NCI-H2196 treated with DMSO at 0.1 percent for 48 hours (cell line): Measurements from ENCODE around the gene C2orf76.
A peak's percentile ranks its signal among the peaks of the same experiment; 100 is the strongest.

Source experiments
- DNase-seq: peaks from one replicate; lab custom pipeline; 2025; ENCODE audit not compliant: unreplicated experiment; lab: John Stamatoyannopoulos, UW

The C2orf76 gene

DNA sequence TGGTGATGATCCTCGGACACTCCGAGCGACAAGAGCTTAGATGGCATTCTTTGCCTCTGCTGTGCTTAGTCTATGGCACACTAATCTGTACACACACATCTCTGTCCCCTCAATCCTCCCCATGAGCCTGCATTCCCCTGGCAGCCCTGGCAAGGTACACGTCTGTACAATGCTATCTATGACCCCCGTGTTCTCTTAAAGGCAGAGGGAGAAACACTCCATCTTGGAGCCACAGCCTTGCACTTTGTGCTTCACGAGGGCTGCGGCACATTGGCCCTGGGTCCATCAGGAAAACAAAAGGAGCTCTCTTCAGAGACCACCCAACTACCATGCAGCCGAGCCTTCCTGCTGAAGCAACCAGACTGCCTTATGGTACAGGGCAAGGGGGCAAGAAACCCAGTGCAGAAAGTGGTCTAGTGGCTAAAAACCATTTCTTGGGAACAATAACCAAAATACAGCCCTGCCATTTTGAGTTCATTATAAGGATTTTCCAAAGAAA lies 100.5 kb downstream of the C2orf76 start:
- no peak for DNase-seq

DNA sequence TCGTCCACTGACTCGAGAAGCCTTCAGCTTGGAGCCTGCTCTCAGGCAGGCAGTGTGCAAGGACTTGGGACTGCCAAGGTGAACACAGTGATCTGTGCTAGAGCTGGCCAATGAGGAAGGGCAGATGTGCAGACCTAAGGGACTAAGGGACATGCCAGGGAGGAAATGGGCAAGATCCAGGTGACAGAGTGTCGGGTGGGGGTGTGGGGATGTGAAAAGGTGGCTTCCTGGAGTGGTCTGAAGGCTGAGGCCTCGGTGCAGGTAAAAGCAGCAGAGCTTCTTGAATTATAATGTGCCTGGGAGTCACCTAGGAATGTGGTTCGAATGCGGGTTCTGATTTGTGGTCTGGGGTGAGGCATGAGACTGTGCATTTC lies 101.0 kb downstream of the C2orf76 start:
- no peak for DNase-seq

DNA sequence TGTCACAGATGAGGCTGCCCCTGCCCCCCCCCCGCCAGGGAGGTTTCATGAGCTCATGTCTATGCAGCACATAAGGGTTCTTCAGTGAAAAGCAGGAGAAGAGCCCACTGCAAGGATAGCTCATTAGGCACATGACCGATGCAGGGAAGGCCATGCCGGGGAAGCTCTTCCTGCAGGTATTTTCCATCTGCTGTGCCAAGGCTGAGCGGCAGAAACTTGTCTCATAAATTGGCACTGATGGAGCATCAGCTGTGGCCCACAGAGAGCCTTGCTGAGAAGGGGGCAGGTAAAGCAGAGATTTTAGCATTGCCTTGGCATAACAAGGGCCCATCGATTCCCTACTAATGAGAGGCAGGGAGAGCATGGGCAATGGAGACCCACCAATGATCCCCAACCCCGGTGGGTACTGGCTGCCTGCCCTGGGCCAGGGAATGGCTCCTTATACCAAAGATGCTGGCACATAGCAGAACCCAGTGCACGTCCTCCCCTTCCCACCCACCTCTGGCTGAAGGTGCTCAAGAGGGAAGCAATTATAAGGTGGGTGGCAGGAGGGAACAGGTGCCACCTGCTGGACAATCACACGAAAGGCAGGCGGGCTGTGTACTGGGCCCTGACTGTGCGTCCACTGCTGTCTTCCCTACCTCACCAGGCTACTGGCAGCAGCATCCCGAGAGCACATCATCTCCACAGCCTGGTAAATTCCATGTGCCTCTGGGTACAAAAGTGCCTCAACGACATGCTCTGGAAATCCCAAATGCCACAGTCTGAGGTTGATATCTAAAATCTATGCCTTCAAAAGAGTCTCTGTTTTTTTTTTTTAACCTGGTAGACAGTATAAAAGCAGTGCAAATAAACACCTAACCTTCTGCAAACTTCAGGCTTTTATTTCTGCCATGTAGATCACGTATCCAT lies 101.6 kb downstream of the C2orf76 start:
- DNase-seq: peak; percentile 66

DNA sequence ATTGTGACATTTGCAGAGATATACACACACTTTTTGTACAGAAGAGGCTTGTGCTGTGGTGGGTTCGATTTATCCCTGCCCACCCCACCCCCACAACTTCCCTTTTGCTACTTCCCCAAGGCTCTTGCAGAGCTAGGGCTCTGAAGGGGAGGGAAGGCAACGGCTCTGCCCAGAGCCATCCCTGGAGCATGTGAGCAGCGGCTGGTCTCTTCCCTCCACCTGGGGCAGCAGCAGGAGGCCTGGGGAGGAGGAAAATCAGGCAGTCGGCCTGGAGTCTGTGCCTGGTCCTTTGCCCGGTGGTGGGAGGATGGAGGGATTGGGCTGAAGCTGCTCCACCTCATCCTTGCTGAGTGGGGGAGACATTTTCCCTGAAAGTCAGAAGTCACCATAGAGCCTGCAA lies 103.0 kb downstream of the C2orf76 start:
- DNase-seq: no peak

DNA sequence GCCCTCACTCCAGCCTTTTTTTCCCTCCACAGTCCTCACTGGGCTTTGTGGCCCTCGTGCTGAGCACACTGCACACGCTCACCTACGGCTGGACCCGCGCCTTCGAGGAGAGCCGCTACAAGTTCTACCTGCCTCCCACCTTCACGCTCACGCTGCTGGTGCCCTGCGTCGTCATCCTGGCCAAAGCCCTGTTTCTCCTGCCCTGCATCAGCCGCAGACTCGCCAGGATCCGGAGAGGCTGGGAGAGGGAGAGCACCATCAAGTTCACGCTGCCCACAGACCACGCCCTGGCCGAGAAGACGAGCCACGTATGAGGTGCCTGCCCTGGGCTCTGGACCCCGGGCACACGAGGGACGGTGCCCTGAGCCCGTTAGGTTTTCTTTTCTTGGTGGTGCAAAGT lies 103.6 kb downstream of the C2orf76 start:
- no peak for DNase-seq

DNA sequence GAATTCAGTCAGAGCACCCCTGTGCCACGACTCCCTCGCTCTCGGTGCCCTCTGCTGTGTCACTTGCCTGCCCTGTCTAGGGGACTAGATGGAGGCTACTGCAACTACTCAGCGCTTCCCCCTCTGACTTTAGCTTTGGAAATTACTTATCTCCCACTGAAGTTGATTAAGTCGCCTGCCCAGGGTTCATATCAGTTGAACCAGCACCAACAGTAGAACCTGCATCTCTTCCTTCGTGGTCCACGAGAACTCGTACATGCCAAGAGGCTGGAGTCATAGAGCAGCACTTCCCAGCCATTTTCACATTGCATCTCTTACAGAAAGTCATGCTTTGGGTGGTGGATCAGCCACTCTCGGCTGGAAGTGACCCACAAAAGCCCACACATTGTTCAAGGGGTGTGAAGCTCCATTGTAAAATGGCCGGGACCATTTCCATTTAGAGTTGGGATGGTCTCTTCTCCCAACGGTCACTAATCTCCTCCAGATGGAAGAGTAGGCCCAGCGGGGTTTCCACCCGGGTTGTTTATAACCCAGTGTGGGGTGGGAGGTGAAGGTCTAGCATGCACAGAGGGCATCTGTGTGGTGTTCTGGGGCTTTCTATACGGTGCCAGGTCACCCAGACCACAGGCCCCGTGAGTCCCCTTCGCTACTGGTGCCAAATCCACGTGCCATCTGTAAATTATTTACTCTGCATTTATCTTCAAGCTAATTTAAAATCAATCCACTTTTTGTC lies 105.0 kb downstream of the C2orf76 start:
- no peak for DNase-seq

DNA sequence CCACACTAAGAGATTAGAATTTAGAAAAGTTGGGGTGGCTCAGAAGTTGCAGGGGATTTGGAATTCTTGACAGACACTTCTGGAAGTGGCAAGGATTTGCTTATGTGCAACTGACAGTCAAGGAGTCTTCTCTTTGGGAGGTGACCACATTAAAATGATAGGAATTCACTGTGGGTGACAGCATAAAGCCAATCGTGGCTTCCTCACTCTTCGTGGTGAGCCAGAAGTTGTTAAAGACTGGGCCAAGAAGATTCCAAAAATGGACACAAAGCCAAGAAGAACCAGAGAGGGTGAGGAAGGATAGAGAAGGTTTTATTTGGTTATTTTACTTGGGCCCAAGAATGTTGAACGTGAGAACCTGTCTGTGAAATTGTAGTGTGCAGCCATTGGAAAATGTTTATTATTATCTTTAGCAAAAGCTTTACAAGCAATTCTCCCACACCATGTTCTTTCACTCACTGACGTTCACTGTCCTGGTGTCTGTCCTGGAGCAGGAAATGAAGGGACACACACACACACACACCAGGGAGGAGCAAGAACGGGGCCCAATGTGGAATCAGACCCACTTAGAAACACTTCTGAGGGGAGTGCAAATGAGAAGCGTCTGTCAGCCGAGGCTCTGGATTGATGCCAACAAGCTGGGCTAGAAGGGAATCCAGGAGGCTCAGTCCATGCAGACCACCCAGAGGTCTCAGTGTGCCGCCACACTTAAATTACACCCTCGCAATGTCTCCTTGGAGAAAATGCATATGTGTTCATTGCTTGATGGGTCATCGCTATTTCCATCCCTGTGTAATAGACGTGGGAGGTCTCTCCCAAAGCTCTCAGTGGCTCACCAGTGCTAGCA lies 105.8 kb downstream of the C2orf76 start:
- no peak for DNase-seq

DNA sequence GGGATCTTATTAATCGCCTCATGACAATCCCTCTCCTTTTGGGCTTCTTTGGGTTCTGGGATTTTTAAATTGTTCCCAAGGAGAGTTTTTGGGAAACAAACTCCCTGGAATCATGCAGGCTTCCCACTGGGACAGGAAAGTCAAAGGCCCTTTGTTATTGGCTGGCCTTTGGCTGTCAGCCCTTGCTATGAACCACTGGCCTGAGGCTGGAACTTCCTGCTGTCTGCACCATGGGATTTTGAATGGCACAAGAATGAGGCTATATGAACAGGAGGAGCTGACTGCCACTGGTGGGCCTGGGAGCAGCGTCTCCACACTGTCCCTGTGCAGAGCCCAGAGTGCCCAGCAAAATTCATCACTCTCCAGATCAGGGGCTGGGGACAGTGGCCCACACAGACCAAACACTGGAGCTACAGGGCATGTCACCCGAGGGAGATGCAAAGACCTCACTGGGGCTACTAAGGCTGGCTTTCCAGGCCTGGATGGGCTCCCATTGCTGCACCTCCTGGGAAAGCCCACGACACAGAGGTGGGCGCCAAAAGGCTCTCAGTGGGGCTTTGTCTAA lies 107.3 kb downstream of the C2orf76 start:
- no peak for DNase-seq

DNA sequence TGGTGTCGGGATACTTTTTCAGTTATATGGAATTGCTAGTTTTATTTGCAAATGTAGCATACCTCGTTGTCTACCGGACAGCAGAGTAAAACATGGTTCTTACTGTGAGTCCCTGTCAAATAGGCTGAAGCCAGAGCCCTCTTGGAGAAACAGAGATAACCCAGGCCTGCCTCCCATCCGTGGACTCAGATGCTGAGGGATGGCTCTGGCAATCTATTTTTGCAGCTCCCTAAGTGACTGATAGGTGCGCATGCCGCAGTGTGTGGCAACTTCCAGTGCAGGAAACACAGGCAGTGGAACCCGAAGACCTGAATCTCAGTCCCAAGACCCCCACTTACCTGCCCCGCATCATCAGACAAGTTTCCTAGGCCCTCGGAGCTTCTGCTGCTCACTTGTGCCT lies 109.4 kb downstream of the C2orf76 start:
- no peak for DNase-seq

DNA sequence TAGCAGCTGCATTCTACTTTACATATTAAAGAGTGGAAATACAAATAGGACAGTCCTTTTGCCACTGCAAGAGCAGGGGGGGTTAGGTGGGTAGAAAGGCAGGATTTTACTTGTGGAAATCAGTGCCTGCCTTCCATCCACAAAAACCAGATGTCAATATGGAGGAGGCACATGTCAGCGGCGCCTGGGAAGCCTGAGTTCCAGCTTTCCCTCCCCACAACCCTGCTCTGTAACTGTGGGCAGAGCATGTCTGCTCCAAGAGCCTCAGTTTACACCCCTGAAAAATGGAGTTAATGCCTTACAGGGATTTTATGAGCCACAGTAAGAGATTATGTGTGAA lies 110.1 kb downstream of the C2orf76 start:
- DNase-seq: no peak

DNA sequence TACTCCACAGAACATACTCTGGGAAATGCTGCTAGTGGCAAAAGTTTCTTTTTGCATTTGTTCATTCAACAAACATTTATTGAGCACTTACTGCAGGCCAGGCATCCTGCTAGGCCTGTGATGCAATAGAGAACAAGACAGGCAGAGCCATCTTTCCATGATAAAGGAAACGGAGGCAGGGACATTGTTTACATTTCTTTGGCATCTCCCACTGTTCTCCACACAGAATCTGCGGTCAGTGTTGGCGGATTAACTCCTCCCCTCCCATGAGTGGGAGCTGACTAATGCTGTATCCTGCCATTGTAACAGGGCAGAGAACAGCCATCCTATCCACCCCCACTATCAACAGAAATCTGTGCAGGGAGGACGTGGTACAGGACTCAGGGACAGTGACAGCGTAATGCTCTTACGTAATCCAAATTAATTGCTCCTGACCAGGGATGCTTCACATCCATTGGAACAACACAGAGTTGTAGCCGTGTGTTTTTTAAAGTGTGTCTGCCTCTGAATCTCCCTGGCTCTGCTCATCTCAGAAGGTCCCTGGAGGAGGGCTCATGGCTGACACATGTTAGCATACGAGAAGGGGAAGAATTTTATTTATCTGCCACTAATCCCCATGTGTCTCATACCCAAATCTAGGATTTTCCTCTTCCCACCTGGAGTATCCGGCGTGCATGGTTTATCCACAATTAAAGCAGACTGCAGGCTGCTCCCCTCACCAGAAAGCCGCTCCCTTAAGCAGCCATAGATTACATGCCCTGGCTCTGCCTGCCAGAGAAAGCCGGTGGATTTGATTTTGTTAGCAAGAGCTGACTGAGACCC lies 110.7 kb downstream of the C2orf76 start:
- DNase-seq: no peak

DNA sequence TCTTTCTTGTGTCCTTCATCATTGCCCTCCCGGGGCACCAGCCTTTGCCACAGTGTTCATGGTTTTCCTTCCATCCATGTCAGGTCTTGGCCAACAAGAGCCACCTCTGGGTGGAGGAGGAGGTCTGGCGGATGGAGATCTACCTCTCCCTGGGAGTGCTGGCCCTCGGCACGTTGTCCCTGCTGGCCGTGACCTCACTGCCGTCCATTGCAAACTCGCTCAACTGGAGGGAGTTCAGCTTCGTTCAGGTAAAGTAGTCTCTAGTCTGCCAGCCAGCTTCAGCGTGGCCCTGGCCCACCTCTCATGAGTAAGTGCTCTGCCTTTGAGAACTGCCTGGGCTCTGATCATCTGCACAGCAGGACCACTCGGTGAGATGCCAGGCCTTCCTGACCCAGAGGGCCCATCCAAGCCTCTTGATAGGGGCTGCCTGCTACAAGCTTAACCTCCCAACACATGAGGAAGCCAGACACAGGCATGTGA lies 112.0 kb downstream of the C2orf76 start:
- DNase-seq: no peak

DNA sequence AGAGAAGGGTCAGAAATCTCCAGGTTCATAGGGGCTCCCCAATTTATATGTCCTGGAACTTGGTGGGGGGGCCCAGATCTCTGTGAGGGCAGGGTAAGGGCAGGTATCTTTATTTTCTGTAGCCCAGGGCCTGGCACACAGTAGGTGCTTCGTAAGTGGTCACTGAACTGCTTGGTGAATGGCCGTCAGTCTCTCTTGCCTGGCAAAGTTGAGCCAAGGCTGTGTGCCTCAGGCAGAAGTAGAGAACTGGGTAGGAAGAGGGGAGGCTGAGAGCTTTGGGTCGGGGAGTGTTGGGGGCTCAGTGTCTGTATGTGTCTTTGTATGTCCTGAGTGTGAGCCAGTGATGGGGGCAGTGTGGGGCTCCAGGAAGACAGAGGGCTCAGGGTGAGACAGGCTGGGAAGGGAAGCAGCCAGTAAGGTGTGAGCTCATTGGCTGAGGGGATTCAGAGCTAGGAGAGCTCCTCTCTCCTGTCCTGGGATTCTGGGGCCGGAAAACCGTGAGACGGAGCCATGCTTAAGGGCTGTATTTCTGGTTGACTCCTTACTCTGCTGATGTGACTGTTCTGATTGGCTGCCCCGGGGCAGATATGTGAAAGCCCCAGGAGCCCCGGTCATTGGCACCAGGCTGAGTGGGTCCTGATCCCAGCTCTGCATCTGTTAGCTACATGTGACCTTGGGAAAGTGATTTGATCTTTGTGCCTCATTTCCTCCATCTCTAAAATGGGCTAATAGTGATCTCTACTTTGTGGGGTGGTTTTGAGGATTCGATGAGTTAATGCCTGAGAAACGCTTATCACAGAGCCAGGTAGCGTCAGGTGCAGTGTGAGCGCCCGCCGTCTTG lies 112.7 kb downstream of the C2orf76 start:
- no peak for DNase-seq

DNA sequence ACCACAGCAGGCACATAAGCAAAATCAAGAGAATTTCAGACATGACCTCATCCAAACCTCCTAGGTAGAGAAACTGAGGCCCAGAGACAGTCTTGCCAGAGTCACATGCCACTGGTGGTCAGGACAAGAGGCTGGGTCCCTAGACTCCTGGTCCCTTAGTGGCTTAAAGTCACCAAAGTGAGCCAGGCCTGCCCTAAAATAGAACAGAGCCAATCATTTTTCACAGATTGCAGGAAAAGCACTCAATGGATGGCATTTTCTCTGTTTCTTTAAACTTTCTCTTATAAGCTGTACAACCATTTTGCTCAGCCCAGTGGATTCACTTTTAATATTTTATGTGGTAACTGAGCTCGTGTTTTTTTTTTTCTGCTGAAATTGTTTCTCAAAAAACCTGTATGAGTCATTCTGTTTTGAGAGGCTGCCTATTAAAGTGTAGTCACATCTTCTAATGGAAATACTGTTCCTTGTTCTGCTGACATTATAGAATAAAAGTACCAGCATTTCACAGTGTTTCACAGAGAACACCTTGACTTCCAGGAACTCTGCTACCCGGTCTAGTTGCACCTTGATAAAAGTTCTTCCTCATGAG lies 113.4 kb downstream of the C2orf76 start:
- no peak for DNase-seq
